Endometrial microvascular endothelial cells (primary cell): Measurements from ENCODE around the gene CCDC80. TPM values are rescaled to one million over a fixed set of nuclear protein-coding genes. Genes with fewer than 3 reads are reported as not detected.
"Not testable (repeated sequence)": the region's sequence is repeated elsewhere in the genome, so short reads cannot be mapped to it uniquely, and the experiment has no call there.

Experiments
- in situ Hi-C: cut with HindIII; loops from 2 replicates; pipeline ENCODE4 v1.10.0; 2017; ENCODE audit warnings: low sequenced_read_pairs, low pct_unique_long_range_greater_than_20kb; ENCODE audit errors: inconsistent ontology term
- total RNA-seq: library from RNA; depleted of rRNA; stranded (reverse); fragments of >200 nt; gene quantifications from one replicate; pipeline ENCODE4 v1.2.3, GENCODE V29; 2015; ENCODE audit errors: inconsistent ontology term

CCDC80 gene
- total RNA-seq, 1 donor from 2014 or later, result 0.93 TPM

DNA sequence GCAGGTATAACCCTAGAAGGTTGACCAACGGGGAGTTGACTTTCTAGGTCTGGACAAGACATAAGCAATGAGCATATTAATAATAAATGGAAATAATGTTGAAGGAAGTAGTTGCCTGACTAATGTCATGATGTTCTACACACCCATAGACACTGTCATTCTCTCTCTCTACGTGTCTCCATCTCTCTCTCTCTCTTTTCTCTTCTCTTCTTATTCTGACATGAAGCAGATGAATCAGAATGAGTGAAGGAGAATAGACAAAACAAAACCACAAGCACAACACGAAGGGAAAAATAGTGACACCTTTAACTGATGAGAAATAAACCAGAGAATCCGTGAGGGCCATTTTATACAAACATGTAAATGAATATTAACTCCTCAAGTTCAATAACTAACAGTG is 26.7 kb upstream of the CCDC80 start:
- in situ Hi-C loops, result no loop called here

DNA sequence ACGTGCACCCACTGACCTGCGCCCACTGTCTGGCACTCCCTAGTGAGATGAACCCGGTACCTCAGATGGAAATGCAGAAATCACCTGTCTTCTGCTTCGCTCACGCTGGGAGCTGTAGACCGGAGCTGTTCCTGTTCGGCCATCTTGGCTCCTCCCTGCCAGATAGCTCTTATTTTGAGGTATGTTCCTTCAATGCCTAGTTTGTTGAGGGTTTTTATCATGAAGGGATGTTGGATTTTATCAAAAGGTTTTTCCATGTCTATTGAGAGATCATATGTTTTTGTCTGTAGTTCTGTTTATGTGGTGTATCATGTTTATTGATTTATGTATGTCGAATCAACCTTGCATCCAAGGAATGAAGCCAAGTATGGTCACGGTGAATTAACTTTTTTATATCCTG is 24.1 kb upstream of the CCDC80 start:
- in situ Hi-C loops, result not testable (repeated sequence)

GRCh38 chr3:112656043-112656442 is 15.1 kb upstream of the CCDC80 start:
- in situ Hi-C loops, result no loop called here

DNA sequence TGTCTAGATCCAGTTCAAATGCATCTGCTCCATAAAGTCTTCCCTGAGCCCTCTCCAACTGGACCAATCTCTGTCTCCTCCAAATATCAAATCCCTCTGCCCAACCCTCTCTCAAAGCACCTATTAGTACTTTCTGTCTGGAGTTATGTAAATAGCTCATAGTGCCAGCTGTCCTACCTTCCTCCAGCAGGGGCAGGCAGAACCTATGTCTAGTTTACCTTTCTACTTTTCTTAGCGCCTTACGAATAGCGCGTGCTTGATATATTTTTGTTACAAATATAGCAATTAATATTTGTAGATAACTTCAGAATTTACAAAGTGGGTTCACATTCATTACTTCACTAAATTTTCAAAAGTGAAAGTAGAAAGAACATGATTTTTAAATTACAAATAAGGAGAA is 14.0 kb upstream of the CCDC80 start:
- in situ Hi-C loops, result no loop called here

GRCh38 chr3:112654492-112654891 is 13.5 kb upstream of the CCDC80 start:
- in situ Hi-C loops, result no loop called here

DNA sequence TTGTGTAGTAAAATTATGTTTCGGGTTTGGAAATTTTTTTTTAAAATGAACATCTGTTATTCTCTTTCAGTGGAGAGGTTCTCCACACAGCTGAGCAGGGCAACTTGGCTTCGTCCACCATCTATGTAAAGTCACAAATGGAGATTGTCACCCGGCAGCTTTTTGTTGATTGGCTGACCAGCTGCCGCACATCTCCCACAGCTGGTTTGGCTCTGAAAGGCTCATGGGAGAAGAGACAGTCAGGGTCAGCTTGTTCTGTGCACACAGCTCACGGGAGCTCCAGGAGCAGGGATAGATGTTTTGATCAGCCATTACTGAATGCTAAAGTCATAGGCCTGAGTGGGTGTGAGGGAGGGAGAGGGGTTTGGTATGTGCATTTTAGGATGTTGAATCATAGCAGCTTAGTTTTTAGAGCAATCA is 12.9 kb upstream of the CCDC80 start:
- in situ Hi-C loops, result no loop called here

DNA sequence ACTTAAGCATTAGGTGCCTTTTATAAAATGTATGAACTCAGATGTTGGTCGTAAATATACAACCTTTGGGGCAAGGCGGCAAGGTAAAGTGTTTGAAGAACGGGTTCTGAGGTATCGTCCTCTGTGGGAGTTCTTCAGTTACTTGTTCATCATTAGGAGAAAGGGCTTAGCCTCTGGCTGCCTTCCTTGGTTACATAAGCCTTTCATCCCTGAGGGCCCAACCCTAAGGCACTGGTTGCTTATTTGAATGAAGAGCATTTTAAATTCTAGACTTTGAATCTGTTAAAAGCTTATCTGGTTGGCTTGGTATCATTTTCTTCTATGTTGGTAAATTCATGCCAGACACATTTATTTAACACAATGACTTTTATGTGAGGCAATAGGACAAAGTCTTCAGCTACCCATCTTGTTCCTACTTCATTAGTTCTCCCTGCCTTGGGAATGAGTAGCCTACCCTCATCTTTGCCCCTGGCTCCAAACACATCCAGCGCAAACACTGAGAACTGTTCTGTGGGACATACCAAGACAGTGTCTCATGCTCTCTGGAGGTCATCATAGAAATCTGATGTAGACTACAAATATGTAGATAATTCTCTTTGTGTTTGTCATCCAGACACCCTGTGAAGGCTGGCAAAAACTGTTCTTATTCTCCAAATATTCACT is 12.4 kb upstream of the CCDC80 start:
- in situ Hi-C loops, result no loop called here

DNA sequence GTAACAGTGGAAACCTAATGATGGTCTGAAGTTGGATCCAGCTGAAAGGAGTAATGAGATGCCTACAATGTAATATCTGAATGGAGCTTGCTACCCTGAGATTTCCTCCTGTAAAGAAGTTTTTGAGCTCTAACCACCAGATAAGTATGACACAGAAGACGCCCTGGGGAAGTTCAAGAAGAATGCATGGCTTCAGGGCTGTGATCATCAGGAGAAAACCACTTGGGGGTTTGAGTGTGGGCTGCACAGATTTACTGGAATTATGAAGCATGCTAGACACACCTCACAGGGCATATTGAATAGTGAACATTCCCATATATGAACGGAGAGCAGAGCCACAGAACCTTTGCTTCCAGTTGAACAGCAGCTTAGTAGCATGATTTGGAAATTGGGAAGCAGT is 10.6 kb upstream of the CCDC80 start:
- in situ Hi-C loops, result no loop called here

GRCh38 chr3:112651071-112651470 is 10.1 kb upstream of the CCDC80 start:
- in situ Hi-C loops, result no loop called here

DNA sequence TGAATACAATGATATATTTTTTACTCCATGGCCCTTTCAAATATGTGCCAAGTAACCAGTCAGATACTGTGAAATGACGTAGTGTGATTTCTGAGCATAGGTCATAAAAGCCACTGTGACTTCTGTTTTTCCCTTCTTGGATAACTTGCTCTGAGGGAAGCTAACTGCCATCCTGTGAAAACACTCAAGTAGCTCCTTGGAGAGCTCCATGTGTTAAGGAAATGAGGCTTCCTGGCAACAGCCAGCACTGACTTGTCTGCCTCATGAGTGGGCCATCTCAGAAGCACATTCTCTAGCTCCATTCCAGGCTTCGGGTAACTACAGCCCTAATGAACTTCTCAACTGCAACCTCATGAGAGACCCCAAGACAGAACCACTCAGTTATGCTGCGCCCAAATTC is 9.5 kb upstream of the CCDC80 start:
- in situ Hi-C loops, result no loop called here

DNA sequence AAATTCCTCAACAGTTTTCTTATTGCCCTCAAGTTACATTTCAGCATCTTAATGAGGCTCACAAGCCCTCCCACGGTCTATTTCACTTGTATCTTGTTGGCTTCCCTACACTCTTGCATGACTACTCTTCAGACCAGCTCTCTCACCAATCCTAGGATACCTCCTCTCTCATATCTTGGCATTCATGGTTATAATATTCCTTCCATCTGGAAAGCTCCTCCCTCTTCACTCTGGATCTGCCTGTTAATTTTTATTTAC is 8.5 kb upstream of the CCDC80 start:
- in situ Hi-C loops, result no loop called here

- in situ Hi-C loops, result no loop called here
Measured at GRCh38 chr3:112647122-112647521, 6.2 kb upstream of the CCDC80 start.

GRCh38 chr3:112646623-112647022 is 5.7 kb upstream of the CCDC80 start:
- in situ Hi-C loops, result no loop called here

DNA sequence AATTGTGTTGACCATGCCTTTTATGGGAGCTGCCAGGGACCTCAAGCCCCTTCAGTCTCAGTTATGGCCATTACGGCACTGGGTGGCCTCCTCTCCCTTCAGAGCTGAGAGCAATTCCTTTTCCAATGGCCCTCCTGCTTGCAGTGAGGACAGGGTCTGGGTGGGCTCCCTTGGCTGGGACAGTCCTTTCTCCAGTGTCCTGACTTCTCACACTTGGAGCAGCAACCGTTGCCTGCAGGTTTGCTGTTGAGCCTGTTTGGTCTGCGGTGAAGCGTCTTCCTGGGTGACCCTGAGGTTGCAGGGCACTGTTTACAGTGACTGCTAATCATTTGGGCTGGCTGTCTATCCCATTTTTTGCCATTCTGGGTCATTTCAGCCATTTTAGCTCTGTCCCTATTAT is 3.5 kb upstream of the CCDC80 start:
- in situ Hi-C loops, result no loop called here

DNA sequence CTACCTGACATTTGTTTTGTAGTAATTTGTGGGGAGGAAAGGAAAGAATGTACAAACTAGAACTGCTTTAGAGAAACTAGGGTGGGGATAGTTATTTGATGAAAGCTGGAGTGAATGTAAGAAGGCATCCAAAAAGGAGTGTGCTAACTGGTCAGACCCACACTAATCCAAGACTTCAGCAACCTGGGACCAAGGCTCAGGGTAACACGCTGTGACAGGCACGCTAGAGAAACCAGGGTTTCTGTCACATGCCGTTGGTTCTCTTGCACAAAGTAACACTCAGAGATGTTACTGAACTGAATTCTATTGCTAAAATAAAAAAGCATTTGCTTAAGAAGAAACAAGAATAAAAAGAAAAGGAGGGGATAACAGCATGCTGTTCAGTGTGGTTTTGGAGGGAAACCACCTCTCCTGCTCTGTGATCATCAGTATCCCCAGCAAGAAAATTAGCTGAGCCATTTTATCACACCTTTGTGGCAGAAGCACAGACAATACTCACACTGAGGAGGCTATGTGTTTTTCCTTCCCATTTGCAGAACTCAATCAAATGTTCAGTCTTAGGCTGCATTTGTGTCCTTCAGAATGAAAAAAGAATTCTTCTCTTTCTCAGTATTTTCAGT is 2.8 kb upstream of the CCDC80 start:
- in situ Hi-C loops, result no loop called here

DNA sequence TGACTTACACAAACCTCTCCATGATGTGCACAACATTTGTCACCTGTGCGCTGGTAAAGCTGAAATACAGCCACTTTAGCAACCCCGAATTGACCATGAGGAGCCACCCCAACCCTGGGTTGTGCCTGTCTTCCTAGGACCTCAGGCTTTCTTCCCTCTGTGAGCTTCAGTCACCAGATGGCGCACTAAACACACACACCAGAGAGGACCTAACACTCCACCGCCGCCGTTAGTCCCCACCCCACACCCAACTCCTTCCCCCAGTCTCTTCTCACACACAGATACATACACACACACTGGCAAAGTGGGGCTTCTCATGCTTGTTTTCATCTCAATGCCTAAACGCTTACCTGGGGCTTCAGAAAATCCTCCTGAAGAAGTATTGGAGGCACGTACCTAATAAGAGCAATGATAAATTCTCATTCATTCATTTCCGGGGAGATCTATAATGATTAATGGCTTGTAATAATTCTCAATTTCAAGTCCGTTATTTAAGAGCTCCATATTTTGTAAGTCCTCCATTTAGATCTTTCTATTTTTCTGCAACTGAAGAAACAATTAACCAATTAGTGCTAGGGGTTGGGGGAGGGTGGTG is 2.1 kb upstream of the CCDC80 start:
- in situ Hi-C loops, result no loop called here

- in situ Hi-C loops, result no loop called here
Measured at GRCh38 chr3:112640276-112640929, 540 bp downstream of the CCDC80 start.

- in situ Hi-C loops, result no loop called here
Measured at GRCh38 chr3:112639455-112640225, 1.3 kb downstream of the CCDC80 start.

DNA sequence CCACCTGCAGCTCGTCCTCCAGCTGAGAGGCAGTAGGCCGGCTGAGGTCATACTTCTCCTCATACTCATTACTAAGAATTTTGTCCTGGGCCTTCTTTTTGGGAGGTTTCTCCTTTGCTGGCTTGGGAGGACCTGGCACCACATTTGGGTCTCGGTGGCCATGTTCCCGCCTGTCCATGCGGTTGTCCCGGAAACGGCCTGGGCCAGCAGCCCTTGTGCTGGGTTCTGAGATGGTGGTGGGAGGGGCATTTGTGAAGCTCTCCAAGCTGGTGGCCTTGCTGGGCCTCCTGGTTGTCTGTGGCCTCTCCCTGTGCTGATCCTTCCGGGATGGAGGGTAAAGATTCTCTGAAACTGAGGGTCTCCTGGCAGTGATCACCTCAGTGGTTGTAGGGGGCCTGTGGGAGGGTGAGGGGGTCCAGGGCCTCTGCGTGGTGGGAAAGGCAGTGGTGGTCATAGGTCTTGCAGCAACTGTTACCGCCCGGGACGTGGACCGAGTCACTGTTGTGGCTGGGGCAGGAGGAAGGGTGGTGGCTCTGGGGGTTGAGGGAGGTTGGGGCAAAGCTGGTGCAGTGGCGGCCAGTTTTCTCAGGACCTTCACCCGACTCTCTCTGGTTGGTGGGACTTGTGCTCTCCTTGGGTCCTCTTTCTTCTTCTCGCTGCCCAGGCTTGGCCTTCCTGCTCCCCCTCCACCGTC is 2.5 kb downstream of the CCDC80 start:
- in situ Hi-C loops, result no loop called here
